HAP-1 (cell line): ENCODE results near the gene MMEL1.

Experiments
- DNase-seq, 2 experiments: peaks; one replicate each; pipeline ENCODE4 v3.0.0-alpha.2; 2016 to 2020; ENCODE audit warnings: low spot score in 2 of 2
- H3K27me3 ChIP-seq: fragments of 250-450 bp; sonication (Bioruptor Pico); 2 replicates; pipeline ENCODE4 v1.5.1; 2020; ENCODE audit warnings: low read depth, mild to moderate bottlenecking, moderate library complexity
- H3K36me3 ChIP-seq: fragments of 250-450 bp; sonication (Bioruptor Pico); replicated peaks from 2 replicates; pipeline ENCODE4 v1.5.1; 2020; ENCODE audit warnings: mild to moderate bottlenecking
- H3K4me1 ChIP-seq: fragments of 250-450 bp; sonication (Bioruptor Pico); 2 replicates; pipeline ENCODE4 v1.5.1; 2020; ENCODE audit warnings: mild to moderate bottlenecking
- H3K4me3 ChIP-seq: fragments of 250-450 bp; sonication (Bioruptor Pico); 2 replicates; pipeline ENCODE4 v1.5.1; 2020; ENCODE audit warnings: mild to moderate bottlenecking, moderate library complexity
- H3K9me3 ChIP-seq: fragments of 250-450 bp; sonication (Bioruptor Pico); 2 replicates; pipeline ENCODE4 v1.5.1; 2020; ENCODE audit warnings: mild to moderate bottlenecking, moderate library complexity
- in situ Hi-C: fragments of 300-500 bp; cut with MboI; formaldehyde crosslinking; loops from 3 replicates; pipeline ENCODE4 v1.14.3; 2020; ENCODE audit warnings: low sequenced_read_pairs, inconsistent platforms, mixed read lengths

The MMEL1 gene

DNA sequence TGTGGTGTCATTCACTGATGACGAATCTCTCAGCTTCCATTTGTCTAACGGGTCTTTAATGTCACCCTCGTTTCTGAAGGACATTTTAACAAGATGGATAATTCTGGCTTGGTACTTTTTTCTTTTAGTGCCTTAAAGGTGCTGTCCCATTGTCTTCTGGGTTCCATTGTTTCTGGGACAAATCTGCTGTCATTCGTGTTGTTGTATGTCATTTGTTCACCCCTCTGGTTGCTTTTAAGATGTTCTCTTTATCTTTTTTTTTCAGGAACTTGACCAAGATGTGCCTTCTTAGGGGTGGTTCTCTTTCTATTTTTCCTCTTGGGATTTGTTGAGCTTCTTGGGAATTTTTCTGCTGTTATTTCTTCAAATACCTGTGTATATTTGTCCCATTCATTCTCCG, 14.0 kb upstream of the MMEL1 start:
- no peaks in the 10 kb centered on the region for H3K27me3 ChIP-seq
- peaks cover 15% of the 10 kb centered on the region for H3K9me3 ChIP-seq
- no peaks in the 10 kb centered on the region; the same call in 1 of the 2 replicates for H3K4me1 ChIP-seq
- no peak overlapping the region for H3K4me3 ChIP-seq
- in situ Hi-C loops = no loop called here
- H3K36me3 ChIP-seq = no peaks in the 10 kb centered on the region
- DNase-seq = no peak

GRCh38 chr1:2645776-2646175, 13.0 kb upstream of the MMEL1 start:
- Histone ChIP-seq H3K36me3 (no peaks in the 10 kb centered on the region), H3K4me3 (no peak overlapping the region), H3K9me3 (peaks cover 15% of the 10 kb centered on the region), H3K4me1 (no peaks in the 10 kb centered on the region; the same call in 1 of the 2 replicates), H3K27me3 (no peaks in the 10 kb centered on the region)
- DNase-seq = peak in 1 of 2 experiments; percentile 1
- in situ Hi-C loops = no loop called here

- H3K9me3 ChIP-seq = peaks cover 15% of the 10 kb centered on the region
- in situ Hi-C loops = no loop called here
- DNase-seq = peak in 1 of 2 experiments; percentile 4
- H3K4me3 ChIP-seq = no peak overlapping the region
- no peaks in the 10 kb centered on the region for H3K27me3 ChIP-seq
- H3K36me3 ChIP-seq = no peaks in the 10 kb centered on the region
- no peaks in the 10 kb centered on the region; the same call in 1 of the 2 replicates for H3K4me1 ChIP-seq
Observed at GRCh38 chr1:2645143-2645542, 12.3 kb upstream of the MMEL1 start.

- Histone ChIP-seq H3K36me3 (no peaks in the 10 kb centered on the region), H3K9me3 (peaks cover 15% of the 10 kb centered on the region), H3K4me3 (no peak overlapping the region), H3K4me1 (no peaks in the 10 kb centered on the region; the same call in 1 of the 2 replicates), H3K27me3 (no peaks in the 10 kb centered on the region)
- DNase-seq = peak in 1 of 2 experiments; percentile 3
- in situ Hi-C loops = no loop called here
Observed at GRCh38 chr1:2644591-2645101, 11.8 kb upstream of the MMEL1 start.

- no peaks in the 10 kb centered on the region for H3K27me3 ChIP-seq
- DNase-seq = peak in 1 of 2 experiments; percentile 5
- in situ Hi-C loops = no loop called here
Observed at GRCh38 chr1:2644171-2644570, 11.4 kb upstream of the MMEL1 start.

GRCh38 chr1:2643414-2644077, 10.7 kb upstream of the MMEL1 start:
- in situ Hi-C loops = no loop called here

More at GRCh38 chr1:2644171-2644570, 11.4 kb upstream of the MMEL1 start:
- Histone ChIP-seq H3K36me3 (no peaks in the 10 kb centered on the region), H3K4me1 (no peaks in the 10 kb centered on the region; the same call in 1 of the 2 replicates), H3K9me3 (peaks cover 15% of the 10 kb centered on the region), H3K4me3 (no peak overlapping the region)

DNA sequence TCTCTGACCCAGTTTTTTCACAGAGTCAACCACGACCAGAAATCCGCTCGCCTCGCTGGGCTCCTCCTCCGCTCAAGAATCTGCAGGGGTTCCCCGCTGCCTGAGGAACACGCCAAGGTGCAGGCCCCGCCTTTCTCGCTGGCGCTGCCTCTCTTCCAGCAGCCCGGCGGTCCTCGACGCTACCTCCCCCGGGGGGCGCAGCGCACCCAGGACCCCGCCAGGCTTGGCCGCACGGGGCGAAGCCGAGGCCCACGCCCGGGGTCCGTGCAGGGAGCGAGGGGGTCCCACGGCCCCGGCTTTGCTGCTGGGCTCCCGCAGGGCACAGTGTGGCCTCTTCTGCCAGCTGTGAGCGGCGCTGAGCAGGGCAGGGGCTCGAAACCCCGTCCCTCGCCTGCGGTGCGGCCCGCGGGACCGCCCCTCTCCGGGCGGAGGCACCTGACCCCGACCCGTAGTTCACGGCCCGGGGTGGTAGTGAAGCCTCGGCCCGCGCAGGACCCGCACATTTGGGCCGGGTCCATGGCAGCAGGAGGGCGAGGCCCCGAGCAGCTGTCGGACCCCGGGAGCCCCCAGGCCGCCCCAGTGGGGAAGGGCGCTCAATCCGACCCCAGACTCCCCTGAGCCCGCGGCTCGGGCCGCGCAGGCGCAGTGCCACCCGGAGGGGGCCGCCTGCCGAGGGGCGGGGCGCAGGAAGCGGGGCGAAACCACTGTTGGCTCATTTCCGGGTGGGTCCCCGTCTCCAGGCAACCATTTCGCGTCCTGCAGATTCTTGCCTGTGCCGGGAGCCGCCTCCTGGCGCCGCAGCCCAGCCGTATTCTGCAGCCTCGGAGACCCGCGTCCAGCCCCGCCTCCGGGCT, 10.0 kb upstream of the MMEL1 start:
- Histone ChIP-seq H3K27me3 (no peaks in the 10 kb centered on the region), H3K36me3 (no peaks in the 10 kb centered on the region), H3K4me3 (peak overlapping the region; percentile 71), H3K4me1 (no peaks in the 10 kb centered on the region; the same call in 1 of the 2 replicates), H3K9me3 (peaks cover 15% of the 10 kb centered on the region)
- in situ Hi-C loops = no loop called here
- DNase-seq = peak; percentile 92 to 96

More at GRCh38 chr1:2643414-2644077, 10.7 kb upstream of the MMEL1 start:
- H3K27me3 ChIP-seq = no peaks in the 10 kb centered on the region
- no peaks in the 10 kb centered on the region for H3K36me3 ChIP-seq
- peaks cover 15% of the 10 kb centered on the region for H3K9me3 ChIP-seq
- H3K4me3 ChIP-seq = peak overlapping the region; percentile 71
- no peaks in the 10 kb centered on the region; the same call in 1 of the 2 replicates for H3K4me1 ChIP-seq
- peak in 1 of 2 experiments; percentile 5 for DNase-seq

DNA sequence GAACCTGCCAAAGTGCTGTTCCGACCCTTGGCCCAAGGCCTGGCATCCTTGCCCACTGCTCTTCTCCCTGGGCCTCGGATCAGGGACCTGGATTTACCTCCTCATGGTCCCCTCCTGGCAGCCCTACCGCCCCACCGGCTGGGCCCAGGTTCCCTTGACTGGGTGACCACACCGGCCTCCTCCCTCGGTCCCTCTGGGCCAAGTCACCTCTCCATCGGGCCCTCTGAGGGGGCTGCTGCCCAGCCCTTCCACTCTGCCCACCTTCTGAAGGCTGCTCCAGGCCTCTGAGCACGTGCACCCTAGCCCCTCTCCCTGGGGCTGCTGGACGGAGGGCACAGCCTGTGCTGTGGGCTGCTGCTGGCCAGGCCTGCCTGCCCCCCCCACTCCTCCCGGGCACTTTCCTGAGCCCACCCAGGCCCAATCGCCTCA, 9.3 kb upstream of the MMEL1 start:
- DNase-seq = no peak
- in situ Hi-C loops = no loop called here
- peak overlapping the region; percentile 71 for H3K4me3 ChIP-seq
- peaks cover 13% of the 10 kb centered on the region for H3K9me3 ChIP-seq
- no peaks in the 10 kb centered on the region for H3K27me3 ChIP-seq
- H3K4me1 ChIP-seq = no peaks in the 10 kb centered on the region; the same call in 1 of the 2 replicates
- H3K36me3 ChIP-seq = no peaks in the 10 kb centered on the region

DNA sequence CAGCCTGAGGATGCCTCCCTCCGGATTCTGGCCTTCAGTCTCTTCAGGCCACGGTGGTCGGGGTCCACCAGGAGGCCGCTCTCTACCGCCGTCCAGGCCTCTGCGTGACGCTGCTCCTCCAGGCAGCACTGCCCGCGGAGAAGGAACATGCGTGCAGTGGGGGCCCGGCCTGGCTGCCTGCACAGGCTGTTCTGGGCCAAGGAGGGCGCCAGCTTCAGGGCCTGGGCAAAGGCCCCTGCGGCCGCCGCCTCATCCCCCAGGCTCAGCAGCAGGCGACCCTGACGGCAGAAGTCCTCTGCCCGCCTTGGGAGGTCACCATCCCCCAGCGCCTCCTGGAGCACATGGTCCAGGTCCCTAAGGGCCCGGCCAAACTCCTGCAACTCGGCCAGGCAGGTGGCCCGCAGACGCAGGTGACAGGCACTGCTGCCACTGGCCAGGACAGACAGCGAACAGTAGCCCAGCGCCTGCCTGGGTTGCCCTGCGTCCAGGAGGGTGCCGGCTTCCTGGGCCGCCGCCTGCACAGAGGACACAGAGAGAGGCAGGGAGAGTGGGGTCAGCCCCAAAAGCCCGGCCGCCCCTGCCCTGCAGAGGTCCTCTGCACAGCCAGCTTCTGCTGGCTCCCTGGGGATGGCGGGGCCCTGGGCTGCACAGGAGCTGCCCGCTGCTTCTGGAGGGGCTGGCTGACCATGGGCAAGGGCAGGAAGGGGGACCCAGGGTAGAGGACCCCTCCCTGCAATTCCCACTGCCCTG, 8.7 kb upstream of the MMEL1 start:
- no peaks in the 10 kb centered on the region; the same call in 1 of the 2 replicates for H3K4me1 ChIP-seq
- in situ Hi-C loops = no loop called here
- no peaks in the 10 kb centered on the region for H3K36me3 ChIP-seq
- H3K27me3 ChIP-seq = no peaks in the 10 kb centered on the region
- peak in 1 of 2 experiments; percentile 8 for DNase-seq
- peaks cover 13% of the 10 kb centered on the region for H3K9me3 ChIP-seq
- peak overlapping the region; percentile 71 for H3K4me3 ChIP-seq

DNA sequence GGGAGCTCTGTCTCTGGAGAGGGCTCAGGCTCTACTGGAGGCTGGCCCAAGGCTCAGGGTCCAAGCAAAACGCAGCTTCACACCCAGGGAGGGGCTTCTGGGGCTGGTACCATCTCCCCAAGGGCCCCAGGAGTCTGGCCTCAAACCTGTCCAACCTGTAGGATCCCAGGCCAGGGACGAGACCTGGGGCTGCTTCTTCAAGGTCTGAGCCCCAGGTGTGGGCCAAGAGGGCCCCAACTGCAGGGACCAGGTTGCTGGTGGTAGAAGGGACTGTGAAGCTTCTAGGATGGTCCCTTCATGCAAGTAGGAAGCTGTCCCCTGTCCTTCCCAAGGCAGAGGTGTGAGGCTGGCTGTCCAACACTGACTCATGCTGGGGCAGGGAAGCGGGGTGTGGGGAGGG, 7.8 kb upstream of the MMEL1 start:
- Histone ChIP-seq H3K9me3 (peaks cover 10% of the 10 kb centered on the region), H3K4me3 (no peak overlapping the region), H3K27me3 (no peaks in the 10 kb centered on the region), H3K36me3 (no peaks in the 10 kb centered on the region), H3K4me1 (no peaks in the 10 kb centered on the region; the same call in 1 of the 2 replicates)
- DNase-seq = no peak
- in situ Hi-C loops = no loop called here

- DNase-seq = no peak
- H3K27me3 ChIP-seq = no peaks in the 10 kb centered on the region
- H3K36me3 ChIP-seq = no peaks in the 10 kb centered on the region
- in situ Hi-C loops = no loop called here
- H3K9me3 ChIP-seq = peaks cover 10% of the 10 kb centered on the region
- H3K4me1 ChIP-seq = no peaks in the 10 kb centered on the region; the same call in 1 of the 2 replicates
- no peak overlapping the region for H3K4me3 ChIP-seq
Observed at GRCh38 chr1:2639607-2640521, 7.0 kb upstream of the MMEL1 start.

- Histone ChIP-seq H3K9me3 (peaks cover 10% of the 10 kb centered on the region), H3K4me1 (no peaks in the 10 kb centered on the region; the same call in 1 of the 2 replicates), H3K36me3 (no peaks in the 10 kb centered on the region), H3K4me3 (no peak overlapping the region), H3K27me3 (no peaks in the 10 kb centered on the region)
- DNase-seq = no peak
- in situ Hi-C loops = no loop called here
Observed at GRCh38 chr1:2639203-2639602, 6.4 kb upstream of the MMEL1 start.
